Measurements from ENCODE around the gene RAD51B.

The RAD51B gene

GRCh38 chr14:68593806-68594536, 774.4 kb downstream of the RAD51B start:
- no peak for DNase-seq (ENCODE audit: extremely low spot score, insufficient read length, low read depth)
- no peak for FAIRE-seq

DNA sequence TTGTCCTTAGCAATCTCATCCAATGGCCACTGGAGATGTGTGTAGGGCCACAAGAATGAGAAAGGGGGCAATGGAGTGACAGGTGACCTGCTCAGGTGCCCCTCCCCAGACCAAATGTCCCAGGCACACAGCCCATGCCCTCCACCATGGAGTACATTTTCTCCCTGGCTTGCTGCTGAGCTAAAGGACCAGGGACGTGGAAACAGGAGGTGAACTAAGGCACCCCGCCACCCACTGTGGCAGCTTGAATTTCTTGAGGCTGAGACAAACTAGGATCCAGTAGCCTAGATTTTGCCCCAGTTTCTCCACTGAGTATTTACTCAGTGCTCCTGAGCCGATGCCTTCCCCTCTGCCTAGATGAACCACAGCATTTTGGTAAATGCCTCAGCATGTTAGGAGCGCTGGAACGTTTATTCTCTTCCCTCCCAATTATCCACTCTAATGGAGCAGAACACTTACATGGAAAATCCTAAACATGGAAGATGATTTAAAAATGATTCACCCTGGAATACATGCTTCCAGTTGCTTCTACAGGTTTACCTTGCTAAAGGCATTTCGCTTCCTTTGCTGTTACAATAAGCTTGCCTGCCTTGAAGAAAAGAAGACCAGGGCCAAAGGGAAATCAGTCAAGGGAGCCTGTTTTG, 775.3 kb downstream of the RAD51B start:
- no peak for FAIRE-seq
- DNase-seq (ENCODE audit: extremely low spot score, insufficient read length, low read depth), result no peak

DNA sequence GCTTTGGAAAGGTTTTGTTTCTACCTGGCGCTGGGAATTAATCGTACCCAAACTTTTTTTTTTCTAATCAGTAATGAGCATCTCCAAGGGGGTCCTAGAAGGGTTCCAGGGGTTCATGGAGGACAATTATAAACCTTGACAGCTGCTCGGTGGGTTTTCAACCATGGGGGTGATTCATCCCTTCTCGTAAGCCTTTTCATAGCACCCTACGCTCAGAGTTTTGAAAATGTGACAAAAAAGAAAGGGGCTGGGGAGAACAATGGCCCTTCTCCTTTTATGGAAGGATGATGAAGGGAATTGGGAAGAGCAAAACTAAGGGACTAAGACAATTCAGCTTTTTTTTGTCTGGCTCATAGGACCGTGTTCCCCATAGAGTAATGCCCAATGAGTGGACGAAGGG, 776.6 kb downstream of the RAD51B start:
- FAIRE-seq, result no peak

GRCh38 chr14:68596701-68597100, 777.1 kb downstream of the RAD51B start:
- no peak for DNase-seq (ENCODE audit: extremely low spot score, insufficient read length, low read depth)

More for the DNA sequence above, 776.6 kb downstream of the RAD51B start:
- no peak for DNase-seq (ENCODE audit: extremely low spot score, insufficient read length, low read depth)

DNA sequence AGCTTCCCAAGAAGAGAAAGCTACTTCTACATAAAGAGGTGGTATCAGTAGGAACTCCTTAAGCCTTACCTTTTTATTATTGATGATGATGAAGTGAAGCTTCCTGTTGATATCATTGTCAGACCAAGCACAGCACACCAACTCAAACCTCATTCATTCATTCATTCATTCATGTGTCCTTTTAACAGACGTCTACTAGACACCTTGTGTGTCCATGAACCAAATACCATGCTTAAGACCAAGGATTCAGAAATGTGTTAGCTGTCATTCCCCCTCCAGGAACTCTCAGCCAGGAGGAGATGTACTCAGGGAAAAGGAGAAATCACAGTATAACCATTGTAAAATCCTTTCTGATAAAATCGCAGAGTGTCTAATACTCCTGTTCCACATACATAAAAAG, 778.5 kb downstream of the RAD51B start:
- FAIRE-seq (no peak), DNase-seq (ENCODE audit: extremely low spot score, insufficient read length, low read depth) (no peak)

More at GRCh38 chr14:68596701-68597100, 777.1 kb downstream of the RAD51B start:
- FAIRE-seq, result no peak

- DNase-seq (ENCODE audit: extremely low spot score, insufficient read length, low read depth), result no peak
- FAIRE-seq, result no peak
Measured at GRCh38 chr14:68598621-68599447, 779.3 kb downstream of the RAD51B start.

DNA sequence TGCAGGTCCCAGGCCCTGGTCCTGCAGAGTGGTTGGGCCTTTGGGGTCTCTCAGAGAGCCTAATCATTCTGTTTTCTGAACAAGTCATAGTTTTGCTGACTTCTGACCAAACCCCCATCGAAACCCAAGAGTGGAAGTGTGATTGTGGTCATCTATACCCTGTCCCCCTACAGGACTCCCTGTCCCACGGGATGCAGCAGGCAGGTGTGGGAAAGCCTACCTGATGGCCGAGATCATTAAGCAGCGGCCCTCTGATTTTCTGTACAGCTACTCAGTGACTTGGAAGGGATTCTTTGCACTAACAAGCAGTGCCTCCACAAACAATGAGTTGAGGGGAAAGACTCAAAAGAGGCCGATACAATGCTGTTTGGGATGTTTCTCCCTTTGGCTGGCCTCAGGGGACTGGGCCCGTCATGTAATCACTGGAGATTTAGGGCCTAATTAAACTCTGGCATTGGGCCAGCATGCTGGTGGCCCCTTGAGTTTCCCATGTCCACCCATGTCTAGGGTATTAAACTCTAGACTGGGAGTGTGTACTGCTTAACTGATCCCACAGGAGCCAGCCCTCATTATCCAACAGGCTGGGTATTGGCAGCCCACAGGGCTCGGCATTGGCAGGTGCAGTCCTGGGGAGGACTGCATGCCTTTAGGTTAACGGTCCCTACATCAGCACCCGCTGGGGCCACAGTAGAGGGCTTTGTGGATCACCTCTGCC, 780.5 kb downstream of the RAD51B start:
- no peak for FAIRE-seq
- no peak for DNase-seq (ENCODE audit: extremely low spot score, insufficient read length, low read depth)

DNA sequence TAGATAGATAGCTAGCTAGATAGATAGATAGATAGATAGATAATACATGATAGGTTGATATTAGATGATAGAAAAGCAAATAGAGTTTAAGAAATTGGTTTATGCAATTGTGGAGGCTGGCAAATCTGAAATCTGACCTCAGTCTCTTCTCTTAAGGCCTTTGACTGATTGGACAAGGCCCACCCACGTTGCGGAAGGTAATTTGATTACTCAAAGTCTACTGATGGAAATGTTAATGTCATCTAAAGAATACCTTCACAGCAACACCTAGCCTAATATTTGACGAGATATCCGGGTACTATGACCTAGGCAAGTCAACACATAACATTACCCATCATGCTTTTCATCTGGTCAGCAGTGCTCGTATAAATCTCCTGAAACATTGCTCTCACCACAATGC, 782.9 kb downstream of the RAD51B start:
- DNase-seq (ENCODE audit: extremely low spot score, insufficient read length, low read depth), result no peak
- FAIRE-seq, result no peak

DNA sequence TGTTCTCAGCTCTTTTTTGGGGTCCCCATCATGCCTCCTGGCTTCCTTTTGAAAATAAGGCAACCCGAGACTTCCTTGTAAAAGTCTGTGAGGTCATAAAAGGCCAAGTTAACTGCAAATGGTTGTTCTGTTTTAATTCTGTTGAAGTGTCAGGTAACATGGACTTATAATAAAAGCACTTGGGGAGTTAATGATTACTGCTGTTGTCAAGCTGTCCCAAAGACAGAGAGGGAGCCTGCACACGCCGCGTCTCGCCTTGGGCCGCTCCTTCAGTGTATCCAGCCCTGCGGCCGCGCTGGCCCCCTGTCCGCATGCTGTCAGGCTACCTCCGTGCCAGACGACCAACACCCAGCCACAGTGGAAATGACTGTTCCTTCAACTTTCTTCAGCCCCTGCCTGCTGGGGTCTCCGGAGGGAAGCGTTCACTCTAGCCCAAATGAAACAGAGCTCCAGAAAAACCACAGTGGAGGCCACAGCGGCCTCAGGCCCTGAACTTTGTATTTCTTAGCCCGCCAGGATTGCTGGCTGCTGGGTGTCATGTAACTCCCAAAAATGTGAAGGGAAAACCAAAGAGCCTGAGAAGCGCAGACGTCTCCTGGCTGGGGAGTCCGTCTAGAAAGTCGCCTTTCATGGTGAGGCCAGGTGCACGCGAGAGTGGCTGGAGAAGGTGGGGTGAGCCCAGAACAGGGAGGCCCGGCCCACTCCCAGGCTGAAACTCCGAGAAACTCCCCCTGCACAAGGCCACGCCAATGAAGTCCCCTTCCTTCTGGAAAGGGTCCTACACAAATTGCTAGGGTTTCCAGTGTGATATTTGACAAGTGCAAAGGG, 784.2 kb downstream of the RAD51B start:
- DNase-seq (ENCODE audit: extremely low spot score, insufficient read length, low read depth) (no peak), FAIRE-seq (no peak)

DNA sequence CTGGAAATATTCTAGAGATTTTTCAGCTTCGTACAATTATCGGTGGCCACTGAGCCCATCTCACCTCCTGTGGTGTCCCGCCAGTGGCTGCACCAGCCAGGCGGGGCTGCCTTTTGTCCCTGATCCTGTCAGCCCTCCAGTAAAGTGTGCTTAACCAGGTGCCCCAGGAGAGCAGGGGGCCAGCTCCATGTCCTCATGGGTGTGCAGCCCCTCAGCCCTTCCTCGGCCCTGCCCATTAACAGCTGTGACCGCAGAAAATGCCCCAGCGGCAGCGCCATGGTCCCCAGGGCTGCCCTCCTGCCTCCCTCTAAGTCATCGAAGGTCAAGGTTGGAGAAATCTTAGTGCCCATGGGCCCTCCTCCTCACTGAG, 784.8 kb downstream of the RAD51B start:
- DNase-seq (ENCODE audit: extremely low spot score, insufficient read length, low read depth) (no peak), FAIRE-seq (no peak)

- no peak for DNase-seq (ENCODE audit: extremely low spot score, insufficient read length, low read depth)
Measured at GRCh38 chr14:68604822-68605221, 785.2 kb downstream of the RAD51B start.

GRCh38 chr14:68606176-68606575, 786.6 kb downstream of the RAD51B start:
- FAIRE-seq, result no peak
- no peak for DNase-seq (ENCODE audit: extremely low spot score, insufficient read length, low read depth)

More at GRCh38 chr14:68604822-68605221, 785.2 kb downstream of the RAD51B start:
- no peak for FAIRE-seq

- FAIRE-seq, result no peak
Measured at GRCh38 chr14:68606644-68607043, 787.1 kb downstream of the RAD51B start.

GRCh38 chr14:68607081-68607866, 787.7 kb downstream of the RAD51B start:
- DNase-seq (ENCODE audit: extremely low spot score, insufficient read length, low read depth), result no peak
- FAIRE-seq, result no peak

More at GRCh38 chr14:68606644-68607043, 787.1 kb downstream of the RAD51B start:
- DNase-seq (ENCODE audit: extremely low spot score, insufficient read length, low read depth), result no peak

- DNase-seq (ENCODE audit: extremely low spot score, insufficient read length, low read depth) (no peak), FAIRE-seq (no peak)
Measured at GRCh38 chr14:68607867-68608573, 788.4 kb downstream of the RAD51B start.

DNA sequence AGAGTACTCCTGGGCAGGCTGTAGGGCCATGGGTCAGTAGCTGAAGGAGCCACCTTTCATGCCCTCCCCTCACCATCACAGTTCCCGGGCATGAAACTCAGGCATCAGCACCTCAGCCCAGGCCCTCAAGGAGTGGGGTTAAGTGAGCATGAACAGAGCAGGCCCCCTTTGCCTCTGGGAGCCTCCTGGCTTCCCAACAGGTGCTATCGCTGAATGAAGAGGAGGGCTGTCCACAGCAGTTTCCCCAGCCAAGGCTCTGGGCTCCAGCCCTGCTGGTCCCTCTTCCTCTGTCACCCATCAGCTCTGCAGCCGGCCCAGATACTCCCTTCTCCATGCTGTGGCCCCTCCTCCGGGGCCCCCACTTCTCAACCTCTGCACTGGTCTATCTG, 789.0 kb downstream of the RAD51B start:
- no peak for FAIRE-seq
- DNase-seq (ENCODE audit: extremely low spot score, insufficient read length, low read depth), result no peak

DNA sequence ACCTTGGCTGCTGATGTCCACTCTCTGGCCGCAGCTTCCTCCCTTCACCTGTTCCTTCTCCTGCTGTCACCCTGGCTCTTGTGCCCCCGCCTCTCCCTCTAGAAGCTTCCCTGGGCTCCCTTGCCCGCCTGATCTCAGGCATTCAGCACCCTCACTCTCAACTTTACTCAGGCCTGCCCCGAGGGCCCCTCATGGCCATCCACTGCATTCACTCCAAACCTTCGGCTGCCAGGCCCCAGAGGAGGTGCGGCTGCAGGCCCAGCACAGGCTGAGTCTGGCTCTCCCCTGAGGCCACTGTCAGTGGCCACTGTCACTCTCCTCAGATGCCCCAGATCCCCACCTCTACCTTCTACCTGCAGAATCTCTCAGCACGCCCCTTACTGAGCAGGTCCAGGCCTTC, 789.4 kb downstream of the RAD51B start:
- DNase-seq (ENCODE audit: extremely low spot score, insufficient read length, low read depth), result no peak
- no peak for FAIRE-seq

DNA sequence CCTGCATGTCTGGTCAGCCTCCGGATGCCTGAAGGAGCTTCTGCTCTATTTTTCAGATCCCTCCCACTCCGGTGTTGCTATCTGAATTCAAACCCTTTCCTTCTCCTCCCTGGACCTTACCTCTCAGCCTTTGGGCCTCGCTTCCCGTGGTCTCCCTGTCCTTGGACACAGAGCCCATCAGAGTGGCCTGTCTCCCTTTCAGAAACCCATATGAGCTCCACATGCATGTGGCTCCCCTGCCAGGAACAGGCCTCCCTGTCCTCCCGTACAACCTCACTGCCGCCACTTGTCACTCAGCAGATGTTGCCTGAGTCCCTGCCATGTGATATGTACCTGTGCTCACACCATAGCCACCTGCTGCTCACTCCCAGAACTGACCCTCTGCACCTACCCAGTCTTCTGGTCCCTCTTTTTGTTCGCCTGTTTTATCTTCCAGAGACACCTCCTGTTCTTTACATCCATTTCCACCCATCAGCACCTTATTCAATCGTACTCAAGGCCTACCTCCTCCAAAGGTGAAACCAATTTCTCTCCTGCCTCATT, 790.7 kb downstream of the RAD51B start:
- FAIRE-seq, result no peak
- no peak for DNase-seq (ENCODE audit: extremely low spot score, insufficient read length, low read depth)

All from GM18507 (cell line).